CD4-positive, alpha-beta T cell treated with Interleukin-15 for 4 hours (primary cell): ENCODE measurements around the gene LYPD1.

Source experiments
- DNase-seq: peaks from one replicate; pipeline ENCODE4 v3.0.0-alpha.2; 2020; ENCODE audit warnings: low spot score

The LYPD1 gene

DNA sequence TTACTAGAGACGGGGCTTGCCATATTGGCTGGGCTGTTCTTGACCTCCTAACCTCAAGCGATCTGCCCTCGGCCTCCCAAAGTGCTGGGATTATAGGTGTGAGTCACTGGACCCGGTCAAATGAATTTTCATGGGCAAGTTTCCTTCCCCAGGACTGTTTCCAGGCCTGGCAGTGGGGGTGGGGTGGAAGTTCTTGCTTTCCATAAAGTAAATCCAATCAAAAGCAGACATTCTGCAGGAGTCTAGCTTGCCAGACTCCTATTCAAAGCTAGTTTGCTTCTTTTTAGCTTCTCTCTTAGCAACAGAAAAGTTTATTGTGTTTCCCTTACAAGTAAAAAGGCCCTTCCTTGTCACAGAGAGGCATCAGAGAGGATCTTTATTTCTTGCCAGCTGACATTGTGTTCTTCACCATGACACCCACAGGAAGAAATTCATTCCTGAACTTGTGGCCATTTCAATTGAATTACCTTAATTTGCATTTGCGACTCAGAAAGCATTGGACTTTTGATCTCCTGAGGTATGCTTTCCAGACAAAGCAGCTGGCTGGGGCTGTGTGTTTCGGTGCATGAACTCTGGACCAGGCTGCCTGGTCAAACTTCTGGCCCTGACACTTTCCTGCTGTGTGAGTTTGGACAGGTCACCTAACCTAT is 37.9 kb downstream of the LYPD1 start:
- no peak for DNase-seq

DNA sequence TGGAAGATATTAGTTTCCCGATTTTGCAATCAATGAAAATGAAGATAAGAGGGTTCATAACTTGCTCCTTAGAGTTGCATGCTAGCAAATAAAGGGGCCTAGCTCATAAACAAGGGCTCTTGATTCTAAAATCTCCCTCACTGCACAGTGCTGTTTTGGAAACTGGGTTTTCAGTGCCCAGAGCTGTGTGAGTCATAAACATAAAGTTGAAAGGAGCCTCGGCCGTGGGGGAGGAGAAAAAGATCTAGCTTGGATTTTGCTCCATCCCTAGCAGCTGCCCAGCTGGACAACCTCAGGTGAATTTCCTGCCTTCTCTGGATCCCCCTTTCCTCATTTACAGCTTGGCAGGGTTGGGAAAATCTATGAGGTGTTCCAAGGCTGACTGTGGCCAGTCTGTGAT is 42.5 kb downstream of the LYPD1 start:
- DNase-seq = no peak

DNA sequence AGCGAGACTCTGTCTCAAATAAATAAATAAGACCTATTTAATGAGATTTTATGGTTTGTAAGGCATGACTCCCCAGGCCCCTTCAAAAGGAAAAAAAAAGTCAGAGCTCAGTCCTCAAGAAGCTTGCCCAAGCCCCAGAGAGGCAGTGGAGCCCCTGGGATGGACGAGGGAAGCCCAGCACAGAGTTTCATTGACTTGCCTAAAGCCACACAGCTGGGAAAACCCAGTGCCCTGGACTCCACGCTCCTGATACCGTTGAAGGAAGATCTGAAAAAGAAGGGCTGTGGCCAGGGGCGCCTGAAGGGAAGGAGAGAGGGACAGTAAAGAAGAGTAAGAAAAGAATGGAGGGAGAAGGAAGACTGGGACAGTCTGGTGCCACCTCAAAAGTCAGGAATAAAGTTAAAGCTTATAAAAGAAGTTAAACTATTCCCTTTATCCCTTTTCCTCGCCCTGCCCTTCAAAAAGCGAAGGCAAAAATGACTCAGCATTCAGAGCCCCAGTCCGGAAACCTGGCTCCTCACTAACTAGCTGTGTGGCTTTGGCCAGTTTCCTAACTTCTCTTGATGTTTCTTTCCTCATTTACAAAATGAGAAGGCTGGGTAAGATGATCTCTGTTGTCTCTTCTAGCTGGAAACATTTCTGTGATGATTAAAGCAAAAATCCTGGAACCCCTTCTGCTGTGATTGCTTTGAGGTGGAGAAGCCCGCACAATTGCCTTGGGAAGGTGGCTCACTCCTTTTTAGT is 46.7 kb downstream of the LYPD1 start:
- no peak for DNase-seq

DNA sequence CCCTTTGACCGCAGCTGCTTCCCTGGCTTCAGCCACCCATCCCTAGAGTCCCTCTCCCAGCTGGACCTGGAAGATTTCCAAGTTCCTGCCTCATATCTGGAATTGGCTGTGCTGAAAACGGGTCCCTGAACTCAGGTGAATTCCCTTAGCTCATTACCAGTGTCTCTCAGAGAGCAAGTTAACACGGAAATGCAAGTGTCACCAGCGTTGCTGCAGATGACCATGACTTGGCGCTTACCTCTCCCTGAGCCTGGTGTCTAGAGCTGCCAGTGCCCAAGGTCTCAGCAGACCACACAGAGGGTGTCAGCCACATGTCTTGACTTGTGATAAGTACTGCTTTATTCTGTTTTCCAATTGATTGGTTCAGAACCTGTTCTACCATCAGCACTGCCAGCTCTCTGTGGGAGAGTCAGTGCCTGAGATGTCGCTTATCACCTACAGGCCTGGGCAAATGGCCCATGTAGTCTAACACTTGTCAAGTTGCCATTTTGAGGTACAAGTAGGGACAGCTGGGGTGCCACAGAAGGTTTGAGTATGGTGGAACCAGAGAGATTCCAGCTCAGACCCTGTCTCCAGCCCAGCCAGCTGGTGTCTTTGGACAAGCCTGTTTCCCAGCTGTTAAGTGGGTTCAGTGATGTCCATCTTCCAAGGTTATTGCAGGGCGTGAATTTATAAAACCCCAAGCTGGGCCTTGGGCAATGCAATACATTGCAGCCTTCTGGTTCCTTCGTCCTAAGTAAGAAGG is 48.7 kb downstream of the LYPD1 start:
- no peak for DNase-seq

DNA sequence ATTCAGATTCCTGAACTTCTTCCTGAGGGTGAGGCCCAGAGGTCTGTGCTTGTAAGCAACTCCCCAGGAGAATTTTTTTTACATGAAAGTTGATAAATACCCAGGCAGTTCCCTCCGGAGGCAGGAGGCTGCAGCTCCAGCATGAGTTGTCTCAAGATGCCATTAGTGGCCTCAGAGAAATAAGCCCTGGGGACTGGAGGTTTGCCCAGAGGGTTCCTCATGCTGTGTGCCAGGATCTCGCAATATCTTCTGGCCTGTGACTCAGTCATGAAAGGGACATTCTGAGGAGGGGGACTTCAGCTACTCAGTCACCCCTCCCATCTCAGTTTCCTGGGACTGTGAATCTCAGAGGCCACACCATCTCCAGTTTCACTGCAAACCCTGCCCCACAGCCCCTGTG is 49.9 kb downstream of the LYPD1 start:
- no peak for DNase-seq

DNA sequence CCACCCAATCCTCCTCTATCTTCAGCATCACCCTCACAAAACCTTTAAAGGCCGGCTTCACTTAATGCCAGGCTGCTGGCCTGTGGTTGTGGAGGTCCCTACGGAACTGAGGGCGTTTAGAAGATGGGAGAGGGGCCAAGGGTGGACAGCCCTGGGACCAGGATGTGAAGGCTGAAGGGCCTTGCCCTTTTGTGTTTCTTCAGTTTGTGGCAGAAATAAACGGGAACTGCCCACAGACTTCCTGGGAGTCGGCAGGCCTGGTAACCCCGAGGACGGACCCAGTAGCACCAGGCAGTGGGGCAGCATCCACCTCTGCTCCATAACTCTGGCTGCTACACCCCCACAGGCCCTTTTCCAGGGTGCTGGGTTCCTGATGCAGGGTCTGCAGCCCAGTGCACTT is 51.3 kb downstream of the LYPD1 start:
- no peak for DNase-seq

DNA sequence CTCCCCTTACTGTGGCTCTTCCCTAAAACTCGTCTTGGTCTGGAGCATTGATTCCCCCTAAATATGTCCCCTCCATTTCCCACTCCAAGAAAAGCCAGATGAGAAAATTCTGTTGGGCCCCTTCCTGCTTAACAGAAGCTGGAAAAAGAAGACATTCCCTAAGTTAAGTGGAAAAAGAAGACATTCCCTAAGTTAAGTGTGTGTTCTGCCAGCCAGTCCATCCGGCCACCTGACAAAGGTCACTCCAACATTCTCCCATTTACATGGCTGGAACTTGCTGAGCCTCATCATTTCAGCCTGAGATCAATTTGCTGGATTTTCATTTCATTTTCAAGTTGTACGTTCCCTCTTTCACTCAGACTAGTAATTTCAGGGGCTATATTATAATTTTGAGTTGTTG is 52.0 kb downstream of the LYPD1 start:
- no peak for DNase-seq

DNA sequence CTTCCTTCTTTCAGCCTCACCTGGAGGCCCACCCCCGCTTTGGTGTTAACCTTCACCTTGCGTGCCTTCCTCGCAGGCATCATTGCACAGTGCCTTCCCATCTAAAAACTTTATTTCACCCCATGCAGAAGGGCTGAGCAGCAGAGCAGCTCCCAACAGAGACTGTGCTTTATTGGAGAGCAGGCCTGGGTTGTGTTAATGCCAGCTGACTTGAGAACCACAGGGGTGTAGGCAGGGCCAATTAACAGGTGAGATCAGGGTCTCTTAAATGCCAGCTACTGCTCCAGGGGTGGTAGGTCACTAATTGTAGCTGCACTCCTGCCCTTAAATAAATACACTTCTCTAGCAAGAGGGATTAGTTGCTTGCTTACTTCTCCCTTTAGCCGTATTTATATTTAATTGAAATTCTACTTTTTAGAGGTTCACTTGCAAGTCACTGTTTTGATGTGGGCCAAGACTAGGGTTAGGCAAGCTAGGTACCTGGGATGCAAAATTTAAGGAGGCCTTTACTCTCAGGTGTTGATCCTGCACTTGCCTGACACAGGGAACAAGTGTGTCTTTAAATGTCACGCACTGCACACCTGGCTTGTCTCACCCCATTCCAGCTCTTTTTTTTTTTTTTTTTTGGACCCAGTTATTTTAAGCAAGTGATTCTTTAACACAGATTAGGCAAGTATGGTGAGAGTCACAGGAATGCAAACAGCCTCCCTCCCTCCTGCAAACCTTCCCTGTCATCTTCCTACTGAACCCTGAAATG is 54.5 kb downstream of the LYPD1 start:
- no peak for DNase-seq

DNA sequence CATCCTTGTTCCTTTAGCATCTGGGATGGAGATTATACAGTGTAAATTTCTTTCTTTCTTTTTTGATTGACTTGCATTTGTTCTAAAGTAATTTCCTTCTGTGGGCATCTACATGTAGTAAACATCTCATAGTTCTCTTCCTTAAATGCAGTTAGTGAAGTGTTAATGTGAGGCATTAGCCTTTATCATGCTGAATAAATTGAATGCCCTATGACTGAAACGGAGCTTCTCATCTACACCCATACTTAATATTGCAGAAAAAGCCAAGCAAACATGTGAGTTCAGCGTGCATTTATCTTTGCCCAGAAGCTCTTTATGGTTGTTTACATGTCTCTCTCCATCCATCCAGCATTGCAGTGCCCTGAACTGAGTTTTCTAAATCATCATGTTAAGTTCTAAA is 58.3 kb downstream of the LYPD1 start:
- DNase-seq = no peak

DNA sequence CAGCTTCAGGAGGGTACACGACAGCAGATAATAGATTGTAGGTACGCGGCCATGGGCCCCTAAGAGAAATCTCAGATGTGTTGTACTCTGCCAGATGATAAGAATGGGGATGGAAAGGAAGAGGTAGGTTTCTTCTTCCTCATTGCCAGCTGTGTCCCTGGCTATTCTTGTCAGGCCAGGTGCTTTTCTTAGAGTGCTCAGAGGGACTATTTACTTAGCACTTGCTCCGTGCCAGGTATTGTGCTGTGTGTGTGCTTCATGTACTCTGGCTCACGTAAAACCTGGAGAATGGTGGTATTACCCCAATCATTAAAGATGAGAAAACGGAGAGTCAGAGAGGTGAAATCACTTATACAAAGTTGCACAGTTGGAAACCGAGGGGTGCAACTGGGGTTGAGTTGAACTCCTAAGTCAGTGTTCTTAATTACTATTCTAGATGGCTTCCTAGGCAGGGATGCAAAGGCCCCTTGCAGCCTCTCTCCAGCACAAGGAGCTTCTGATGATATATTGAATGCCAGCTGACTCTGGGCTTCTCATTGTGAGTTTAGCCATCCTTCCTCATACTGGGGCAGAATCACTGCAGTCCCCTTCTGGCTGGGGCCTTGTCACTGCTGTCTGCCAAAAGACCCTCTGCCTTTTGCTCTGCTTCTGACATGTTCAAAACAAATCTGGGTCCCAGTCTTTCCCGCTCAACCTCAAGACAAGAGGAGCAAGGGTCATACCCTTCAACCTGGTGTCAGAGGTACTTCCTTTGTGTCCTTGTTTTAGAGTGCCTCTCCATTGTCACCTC is 60.7 kb downstream of the LYPD1 start:
- no peak for DNase-seq

DNA sequence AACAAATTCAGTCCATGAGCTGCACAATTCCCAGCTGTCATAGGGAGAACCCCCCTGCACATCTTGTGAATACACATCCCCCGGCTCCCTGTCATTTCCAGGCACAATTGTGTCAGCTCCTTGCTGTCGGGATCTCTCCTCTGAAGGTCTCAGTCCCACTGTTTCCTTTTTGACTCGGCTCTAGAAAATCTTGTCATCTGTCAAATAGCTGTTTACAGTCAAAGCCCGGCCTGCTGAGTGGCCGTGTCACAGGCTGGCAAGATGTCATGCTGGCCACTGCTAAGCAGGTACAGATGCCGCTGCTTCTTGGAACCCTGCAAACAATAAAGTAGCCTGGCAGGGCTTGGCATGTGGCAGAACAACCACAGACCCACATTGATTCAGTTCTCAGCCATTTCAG is 61.7 kb downstream of the LYPD1 start:
- DNase-seq = no peak

DNA sequence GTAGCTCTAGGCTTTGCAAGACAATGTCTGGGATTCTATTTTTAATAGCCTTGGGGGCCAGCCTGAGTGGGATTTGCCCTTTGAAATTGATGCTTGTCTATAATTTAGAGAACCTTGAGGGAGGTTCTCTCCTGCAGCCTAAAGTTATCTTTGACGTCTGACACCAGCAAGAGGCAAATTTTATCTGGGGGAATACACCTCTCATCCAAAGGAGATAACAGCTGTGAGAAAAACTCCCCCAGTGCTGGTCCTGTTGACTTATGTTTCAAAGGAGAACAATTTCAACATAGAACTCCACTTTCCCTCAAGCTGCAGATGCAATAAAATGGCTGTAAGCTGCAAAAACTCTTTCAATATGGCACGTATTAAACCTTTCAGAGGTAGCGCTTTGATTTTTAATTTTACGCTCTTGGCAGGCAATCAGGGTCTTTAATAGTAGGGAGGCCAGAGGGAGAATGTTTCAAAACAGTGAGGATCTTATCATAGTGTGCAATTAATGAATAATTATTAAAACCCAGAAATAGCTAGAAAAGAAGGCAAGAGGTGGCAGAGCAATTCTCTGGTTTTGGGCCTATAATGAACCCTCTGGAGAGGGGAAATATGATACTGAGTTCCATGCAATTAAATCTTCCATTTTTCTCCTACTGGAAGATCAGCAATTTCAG is 62.4 kb downstream of the LYPD1 start:
- no peak for DNase-seq

DNA sequence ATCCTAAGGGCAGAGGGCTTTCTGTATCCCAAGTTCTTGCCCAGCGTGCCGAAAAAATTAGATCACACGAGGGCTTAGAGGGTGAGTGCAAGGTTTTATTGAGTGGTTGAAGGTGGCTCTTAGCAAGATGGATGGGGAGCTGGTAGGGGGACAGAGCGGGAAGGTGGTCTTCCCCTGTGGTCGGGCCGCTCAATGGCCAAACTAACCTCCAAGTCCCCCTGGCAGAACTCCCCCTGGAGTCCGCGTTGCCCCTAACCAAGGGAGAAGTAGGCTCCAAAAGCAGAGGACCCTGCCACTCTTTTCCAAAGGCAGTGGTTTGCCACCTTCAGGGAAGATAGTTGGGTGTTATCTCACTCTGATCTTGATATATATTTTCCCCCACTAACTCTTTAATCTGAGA is 63.4 kb downstream of the LYPD1 start:
- no peak for DNase-seq

DNA sequence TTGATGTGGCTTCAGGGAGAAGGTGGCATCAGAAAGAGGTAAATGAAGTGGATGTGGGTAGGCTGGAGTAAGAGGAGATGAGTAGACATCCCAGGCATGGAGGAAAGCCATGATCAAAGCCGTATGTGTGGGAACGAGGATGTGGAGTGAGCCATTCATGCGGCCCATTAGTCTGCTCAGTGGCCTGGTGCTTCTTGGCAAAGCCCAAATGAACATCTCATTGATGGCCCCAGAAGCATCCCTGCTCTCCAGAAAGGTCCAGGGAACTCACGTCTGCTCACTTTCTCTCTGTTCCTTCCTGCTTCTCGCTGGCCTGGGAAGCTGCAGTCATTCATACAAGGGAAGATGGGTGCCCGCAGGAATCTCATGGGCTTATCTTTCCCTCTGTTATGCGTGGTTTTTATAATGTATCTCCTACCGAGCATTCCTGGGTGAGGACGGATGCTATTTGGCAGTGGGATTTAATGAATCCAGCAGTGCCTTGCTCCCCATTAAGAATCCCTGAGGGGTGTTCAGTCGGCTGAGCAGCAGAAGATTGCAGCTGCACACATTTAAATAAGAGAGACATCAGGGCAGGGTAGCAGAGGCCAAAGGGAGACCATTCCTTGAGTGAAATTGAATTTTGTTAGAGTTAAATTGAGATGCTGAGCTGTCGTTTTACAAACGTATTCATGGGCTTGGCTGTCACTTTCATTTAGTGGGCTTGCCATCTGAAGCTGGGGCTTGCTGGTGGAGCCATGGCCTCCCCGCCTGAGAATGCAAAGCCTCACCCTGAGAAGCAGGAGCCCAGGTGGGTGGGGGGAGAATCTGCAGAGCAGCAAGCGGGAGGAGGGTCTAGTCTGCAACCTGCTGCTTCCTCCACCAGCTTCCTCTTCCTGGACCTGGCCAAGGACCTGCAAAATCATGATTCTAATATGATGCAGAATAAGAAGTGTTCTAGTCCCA is 64.5 kb downstream of the LYPD1 start:
- DNase-seq = no peak

DNA sequence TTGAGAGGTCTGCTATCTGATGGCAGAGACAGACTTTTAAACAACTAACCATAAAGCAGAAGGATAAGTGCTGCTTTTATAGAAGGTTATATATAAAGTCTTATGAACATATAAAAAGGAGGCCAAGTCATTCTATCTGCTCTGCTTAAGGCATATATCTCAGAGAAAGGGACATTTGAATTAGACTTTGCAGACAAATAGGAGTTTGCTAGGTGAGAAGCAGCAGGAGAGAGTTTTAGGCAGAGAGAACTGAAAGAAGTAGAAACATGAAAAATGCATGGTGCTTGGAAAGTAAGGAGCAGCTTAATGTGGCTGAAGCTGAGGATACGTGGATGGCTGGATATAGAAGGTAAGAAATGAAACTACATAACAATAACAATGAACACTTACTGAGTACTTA is 65.4 kb downstream of the LYPD1 start:
- no peak for DNase-seq

DNA sequence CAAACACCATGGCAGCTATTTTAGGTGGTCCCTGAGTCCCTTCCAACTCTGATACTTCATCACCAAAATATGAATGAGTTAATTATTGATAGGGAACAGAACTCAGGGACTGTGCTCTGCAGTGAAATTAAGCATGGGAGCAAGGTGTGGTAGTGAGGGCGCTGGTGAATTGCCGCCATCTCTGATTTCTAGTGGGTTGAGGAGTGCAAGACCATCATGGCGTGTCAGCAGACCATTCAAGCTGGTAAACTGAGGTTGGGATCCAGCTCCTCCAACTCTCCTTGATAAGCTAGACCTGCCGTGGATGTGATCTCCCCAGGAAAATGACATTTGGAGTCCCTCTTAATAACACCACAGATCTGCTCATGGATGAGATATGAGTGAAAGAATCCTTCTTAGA is 70.4 kb downstream of the LYPD1 start:
- DNase-seq = no peak

DNA sequence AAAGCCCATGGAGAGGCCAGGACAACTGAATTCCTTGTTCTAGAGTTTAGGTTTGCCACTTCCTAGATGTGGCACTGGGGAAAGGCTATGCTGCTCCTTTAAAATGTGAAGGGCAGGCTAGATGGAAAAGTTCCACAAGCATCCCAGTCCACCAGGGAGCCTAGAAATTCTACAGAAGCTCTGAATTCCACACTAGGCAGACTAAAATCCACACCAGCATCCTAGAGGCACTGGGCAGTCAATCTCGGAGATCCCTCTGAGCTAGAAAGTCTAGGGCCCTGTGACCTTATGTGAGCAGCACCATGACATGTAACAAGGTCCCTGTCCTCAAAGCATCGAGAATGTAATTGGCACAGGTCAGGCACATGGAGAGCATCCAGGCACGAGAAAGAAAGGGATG is 71.5 kb downstream of the LYPD1 start:
- no peak for DNase-seq

DNA sequence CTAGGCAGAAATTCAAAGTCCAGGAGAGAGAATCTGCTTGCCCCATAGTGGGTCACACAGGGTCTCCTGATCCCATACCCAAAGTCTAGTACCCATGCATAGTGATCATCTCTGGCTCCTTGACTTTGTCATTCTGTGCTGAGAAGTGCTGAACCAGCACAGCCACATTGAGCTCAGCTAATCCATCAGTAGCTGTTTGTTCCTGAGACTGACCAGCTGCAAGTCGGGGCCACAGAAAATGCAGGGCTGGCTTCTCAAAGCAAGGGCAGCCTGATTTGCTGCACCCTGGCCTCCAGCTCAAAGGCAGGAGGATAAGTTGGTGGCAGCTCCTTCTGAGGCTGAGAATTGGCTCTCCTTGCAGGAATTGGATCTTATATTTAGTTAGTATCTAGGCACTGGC is 72.2 kb downstream of the LYPD1 start:
- DNase-seq = no peak

DNA sequence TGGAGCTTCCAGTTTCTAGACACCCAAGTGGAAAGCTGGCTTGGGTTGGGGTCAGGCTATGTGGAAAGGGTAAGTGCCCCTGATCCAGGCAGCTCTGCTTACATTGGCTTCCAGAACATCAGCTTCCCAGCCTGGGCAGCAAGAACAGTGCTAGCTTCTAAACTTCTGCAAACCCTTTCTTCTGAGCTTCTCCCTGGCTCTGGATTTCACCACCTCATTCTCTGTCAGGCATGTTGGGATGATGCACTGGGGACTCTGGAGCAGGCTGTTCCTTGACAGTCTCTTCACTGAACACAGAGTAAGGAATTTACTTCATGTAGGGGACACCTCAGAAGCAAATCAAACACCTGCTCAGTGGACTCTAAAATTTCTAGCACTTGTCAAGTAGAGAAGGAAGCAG is 72.8 kb downstream of the LYPD1 start:
- no peak for DNase-seq

DNA sequence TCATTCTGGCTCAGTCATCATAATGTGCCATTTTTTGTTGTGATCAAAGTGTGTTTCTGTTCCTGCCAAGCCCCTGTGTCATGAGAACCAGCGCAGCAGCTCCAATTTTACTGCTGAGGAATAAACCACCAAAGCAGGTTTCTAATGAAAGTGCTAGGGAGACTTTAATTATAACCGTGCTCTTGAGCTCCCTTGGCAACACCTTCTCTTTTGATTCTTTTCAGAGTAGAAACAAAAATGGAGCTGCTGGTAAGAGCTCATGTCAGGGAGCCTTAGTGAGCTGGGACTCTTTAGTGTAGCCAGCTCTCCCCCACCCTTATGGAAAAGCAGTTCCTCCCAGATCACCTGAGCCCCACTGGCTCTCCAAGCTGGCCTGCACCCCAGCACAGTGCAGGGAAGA is 74.3 kb downstream of the LYPD1 start:
- DNase-seq = no peak
